Type B pancreatic cell (in vitro differentiated cells): ENCODE results near the gene ZDHHC14. TPM values are rescaled to one million over a fixed set of nuclear protein-coding genes. Genes with fewer than 3 reads are reported as not detected.

Experiments
- DNase-seq: peaks from one replicate; pipeline ENCODE4 v3.0.0; 2021; ENCODE audit warnings: mixed read lengths; ENCODE audit not compliant: unreplicated experiment; ENCODE audit errors: extremely low spot score
- H3K27ac Mint-ChIP-seq: 2 replicates; pipeline ENCODE4 v1.8.0; 2021; ENCODE audit warnings: mild to moderate bottlenecking, mixed read lengths
- H3K27me3 Mint-ChIP-seq: 2 replicates; pipeline ENCODE4 v1.8.0; 2021; ENCODE audit warnings: mixed read lengths
- H3K36me3 Mint-ChIP-seq: 2 replicates; pipeline ENCODE4 v1.8.0; 2021; ENCODE audit warnings: mixed read lengths
- H3K4me1 Mint-ChIP-seq: one replicate; pipeline ENCODE4 v1.8.0; 2021; ENCODE audit warnings: mixed read lengths; ENCODE audit not compliant: unreplicated experiment
- H3K4me3 Mint-ChIP-seq: 2 replicates; pipeline ENCODE4 v1.8.0; 2021; ENCODE audit warnings: mild to moderate bottlenecking, mixed read lengths
- H3K9me3 Mint-ChIP-seq: 2 replicates; pipeline ENCODE4 v1.8.0; 2021; ENCODE audit warnings: mixed read lengths
- total RNA-seq: library from RNA; stranded (reverse); gene quantifications from 2 replicates; pipeline ENCODE4 v1.2.1, GENCODE V29; 2021; ENCODE audit warnings: low replicate concordance
- TF ChIP-seq, protein P1 (sequence below): fragments of 200-600 bp; sonication (generic); conservative IDR thresholded peaks from 2 replicates; pipeline ENCODE4 v1.5.0; 2021; ENCODE audit warnings: antibody characterized with exemption, mild to moderate bottlenecking

ZDHHC14 gene
- total RNA-seq, 1 donor from 2014 or later = 11.1 TPM

- Mint-ChIP-seq H3K4me3 (no peak overlapping the region), H3K27me3 (no peaks in the 10 kb centered on the region), H3K9me3 (peaks cover 4% of the 10 kb centered on the region), H3K27ac (no peak overlapping the region), H3K36me3 (no peaks in the 10 kb centered on the region), H3K4me1 (peaks cover 31% of the 10 kb centered on the region)
- DNase-seq = no peak
- TF ChIP-seq, protein P1, sequence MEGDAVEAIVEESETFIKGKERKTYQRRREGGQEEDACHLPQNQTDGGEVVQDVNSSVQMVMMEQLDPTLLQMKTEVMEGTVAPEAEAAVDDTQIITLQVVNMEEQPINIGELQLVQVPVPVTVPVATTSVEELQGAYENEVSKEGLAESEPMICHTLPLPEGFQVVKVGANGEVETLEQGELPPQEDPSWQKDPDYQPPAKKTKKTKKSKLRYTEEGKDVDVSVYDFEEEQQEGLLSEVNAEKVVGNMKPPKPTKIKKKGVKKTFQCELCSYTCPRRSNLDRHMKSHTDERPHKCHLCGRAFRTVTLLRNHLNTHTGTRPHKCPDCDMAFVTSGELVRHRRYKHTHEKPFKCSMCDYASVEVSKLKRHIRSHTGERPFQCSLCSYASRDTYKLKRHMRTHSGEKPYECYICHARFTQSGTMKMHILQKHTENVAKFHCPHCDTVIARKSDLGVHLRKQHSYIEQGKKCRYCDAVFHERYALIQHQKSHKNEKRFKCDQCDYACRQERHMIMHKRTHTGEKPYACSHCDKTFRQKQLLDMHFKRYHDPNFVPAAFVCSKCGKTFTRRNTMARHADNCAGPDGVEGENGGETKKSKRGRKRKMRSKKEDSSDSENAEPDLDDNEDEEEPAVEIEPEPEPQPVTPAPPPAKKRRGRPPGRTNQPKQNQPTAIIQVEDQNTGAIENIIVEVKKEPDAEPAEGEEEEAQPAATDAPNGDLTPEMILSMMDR = no peak
These were observed 52.7 kb downstream of the ZDHHC14 start for GRCh38 chr6:157433678-157434081.

- Mint-ChIP-seq H3K4me3 (no peak overlapping the region), H3K9me3 (peaks cover 9% of the 10 kb centered on the region), H3K36me3 (no peaks in the 10 kb centered on the region), H3K4me1 (peaks cover 26% of the 10 kb centered on the region), H3K27me3 (no peaks in the 10 kb centered on the region), H3K27ac (no peak overlapping the region)
- TF ChIP-seq, protein P1 = no peak
- no peak for DNase-seq
These were observed 53.5 kb downstream of the ZDHHC14 start for GRCh38 chr6:157434349-157435033.

GRCh38 chr6:157436219-157436943 is 55.4 kb downstream of the ZDHHC14 start:
- DNase-seq = no peak
- no peaks in the 10 kb centered on the region for H3K27me3 Mint-ChIP-seq
- no peaks in the 10 kb centered on the region for H3K36me3 Mint-ChIP-seq
- peaks cover 4% of the 10 kb centered on the region for H3K9me3 Mint-ChIP-seq
- peaks cover 23% of the 10 kb centered on the region for H3K4me1 Mint-ChIP-seq
- TF ChIP-seq, protein P1 = no peak
- H3K27ac Mint-ChIP-seq = no peak overlapping the region
- no peak overlapping the region for H3K4me3 Mint-ChIP-seq

DNA sequence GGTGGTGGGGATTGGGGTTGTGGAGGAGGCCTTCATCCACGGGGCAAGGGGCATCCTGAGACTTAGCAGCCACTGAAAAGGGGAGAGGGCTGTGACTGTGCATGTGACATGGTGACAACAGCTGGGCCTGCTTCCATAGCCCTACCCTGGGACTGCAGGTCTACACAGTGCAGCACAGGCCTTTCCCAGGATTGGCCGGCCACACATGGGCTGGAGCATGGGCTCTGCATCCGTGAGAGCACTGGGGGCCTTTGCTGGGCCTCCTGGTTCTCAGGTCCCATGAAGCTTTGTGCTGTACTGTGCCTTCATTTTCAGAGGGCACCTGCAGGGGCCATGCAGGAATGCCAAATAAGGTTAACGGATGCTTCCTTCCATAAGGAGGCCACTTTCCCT is 56.0 kb downstream of the ZDHHC14 start:
- H3K27me3 Mint-ChIP-seq = no peaks in the 10 kb centered on the region
- no peak overlapping the region for H3K4me3 Mint-ChIP-seq
- TF ChIP-seq, protein P1 = no peak
- H3K27ac Mint-ChIP-seq = no peak overlapping the region
- no peaks in the 10 kb centered on the region for H3K36me3 Mint-ChIP-seq
- no peak for DNase-seq
- peaks cover 22% of the 10 kb centered on the region for H3K4me1 Mint-ChIP-seq
- H3K9me3 Mint-ChIP-seq = peaks cover 4% of the 10 kb centered on the region

DNA sequence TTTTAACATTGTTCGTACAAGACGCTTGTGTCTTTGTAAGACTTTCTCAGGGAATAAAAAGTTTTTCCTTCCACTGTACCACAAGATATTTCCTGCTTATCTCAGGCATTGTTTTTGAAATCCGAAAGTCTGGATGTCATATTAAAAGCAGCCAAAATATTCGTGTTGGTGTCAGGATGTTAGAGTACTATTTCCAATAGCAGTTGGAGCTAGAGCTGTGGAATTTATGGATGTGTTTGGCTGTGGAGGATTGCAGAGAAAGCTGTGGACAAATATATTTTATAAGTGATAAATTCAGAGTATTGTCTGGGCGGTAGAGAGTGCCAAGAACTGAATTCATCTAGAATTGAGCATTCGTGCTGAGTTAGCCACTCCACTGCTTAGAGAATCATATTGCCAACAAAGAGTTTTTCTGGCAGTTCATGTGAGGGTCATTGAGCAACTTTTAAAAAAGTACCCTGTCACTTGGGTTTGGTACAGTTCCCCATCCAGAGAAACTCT is 57.7 kb downstream of the ZDHHC14 start:
- no peak for DNase-seq
- Mint-ChIP-seq H3K36me3 (peaks cover 3% of the 10 kb centered on the region), H3K9me3 (peaks cover 4% of the 10 kb centered on the region), H3K4me1 (peaks cover 15% of the 10 kb centered on the region), H3K4me3 (no peak overlapping the region), H3K27ac (no peak overlapping the region), H3K27me3 (no peaks in the 10 kb centered on the region)
- TF ChIP-seq, protein P1 = no peak
